GM23248 (cell line): ENCODE results near the gene EXOC6. TPM values are rescaled to one million over a fixed set of nuclear protein-coding genes. Genes with fewer than 3 reads are reported as not detected.

Experiments used
- DNase-seq: peaks from one replicate; pipeline ENCODE4 v3.0.0-alpha.2; 2015
- H2AFZ ChIP-seq: fragments of 200-600 bp; sonication (generic); 2 replicates; pipeline ENCODE4 v1.6.1; 2016; ENCODE audit warnings: antibody characterized with exemption
- H3F3A ChIP-seq: fragments of 200-600 bp; sonication (generic); 2 replicates; pipeline ENCODE4 v1.6.1; 2016; ENCODE audit warnings: mild to moderate bottlenecking, antibody characterized with exemption, mixed run types; ENCODE audit not compliant: insufficient read depth
- H3K27ac ChIP-seq: fragments of 200-600 bp; sonication (generic); 2 replicates; pipeline ENCODE4 v1.5.1; 2016; ENCODE audit warnings: mild to moderate bottlenecking
- H3K27me3 ChIP-seq: fragments of 200-600 bp; sonication (generic); replicated peaks from 2 replicates; pipeline ENCODE4 v1.6.1; 2016; ENCODE audit warnings: mild to moderate bottlenecking; ENCODE audit not compliant: insufficient read depth
- H3K36me3 ChIP-seq: fragments of 200-600 bp; sonication (generic); 2 replicates; pipeline ENCODE4 v1.6.1; 2016; ENCODE audit warnings: low read depth, mild to moderate bottlenecking
- H3K4me1 ChIP-seq: fragments of 200-600 bp; sonication (generic); 2 replicates; pipeline ENCODE4 v1.6.1; 2016; ENCODE audit warnings: mild to moderate bottlenecking; ENCODE audit not compliant: insufficient read depth
- H3K4me2 ChIP-seq: fragments of 200-600 bp; sonication (generic); one replicate; pipeline ENCODE4 v1.6.1; 2016; ENCODE audit warnings: mild to moderate bottlenecking; ENCODE audit not compliant: unreplicated experiment
- H3K4me3 ChIP-seq: fragments of 200-600 bp; sonication (generic); 2 replicates; pipeline ENCODE4 v1.5.1; 2016; ENCODE audit warnings: mild to moderate bottlenecking
- H3K79me2 ChIP-seq: fragments of 200-600 bp; sonication (generic); 2 replicates; pipeline ENCODE4 v1.6.1; 2016; ENCODE audit warnings: mild to moderate bottlenecking; ENCODE audit not compliant: insufficient read depth
- H3K9ac ChIP-seq: fragments of 200-600 bp; sonication (generic); 2 replicates; pipeline ENCODE4 v1.6.1; 2016; ENCODE audit warnings: mild to moderate bottlenecking
- H3K9me2 ChIP-seq: fragments of 200-600 bp; sonication (generic); 2 replicates; pipeline ENCODE4 v1.6.1; 2016; ENCODE audit warnings: mixed run types, mild to moderate bottlenecking, moderate library complexity; ENCODE audit not compliant: insufficient read depth
- H3K9me3 ChIP-seq: fragments of 200-600 bp; sonication (generic); one replicate; pipeline ENCODE4 v1.6.1; 2017; ENCODE audit warnings: low read depth
- H4K20me1 ChIP-seq: fragments of 200-600 bp; sonication (generic); 2 replicates; pipeline ENCODE4 v1.6.0; 2016; ENCODE audit not compliant: insufficient read depth
- EZH2 ChIP-seq: fragments of 200-600 bp; sonication (generic); IDR thresholded peaks from 2 replicates; pipeline ENCODE4 v1.6.1; 2018; ENCODE audit warnings: antibody characterized with exemption, mild to moderate bottlenecking; ENCODE audit not compliant: insufficient read depth, poor library complexity, severe bottlenecking
- EZH2phosphoT487 ChIP-seq: fragments of 200-600 bp; sonication (generic); IDR thresholded peaks from 2 replicates; pipeline ENCODE4 v1.6.1; 2018; ENCODE audit warnings: antibody characterized with exemption, moderate library complexity, mild to moderate bottlenecking, low read depth; ENCODE audit not compliant: insufficient read depth
- WGBS, 2 experiments: methylation state at CpG; one replicate each; pipeline ENCODE4 v1.1.6; 2015 to 2017; ENCODE audit warnings: low lambda C conversion rate in 2 of 2, low coverage in 1 of 2; ENCODE audit errors: missing lambda C conversion rate in 2 of 2; 5-methylcytosine and 5-hydroxymethylcytosine counted together
- in situ Hi-C: fragments of 300-500 bp; cut with MboI; formaldehyde crosslinking; loops from 2 replicates; pipeline ENCODE4 v1.15.0; 2020
- polyA plus RNA-seq: library from polyadenylated mRNA; unstranded; fragments of >200 nt; fragmentation: Nextera tagmentation; extraction: Ambion mirVana; gene quantifications from 2 replicates; pipeline ENCODE4 v1.2.1, GENCODE V29; 2016
- total RNA-seq: library from RNA; depleted of rRNA; stranded (reverse); fragments of >200 nt; shearing (Covaris generic); gene quantifications from 2 replicates; pipeline ENCODE4 v1.2.3, GENCODE V29; 2014

EXOC6 gene
- total and polyA plus RNA-seq, 2 experiments from 2014 or later, result 2.0 to 3.4 TPM

GRCh38 chr10:92989250-92989649, 140.9 kb downstream of the EXOC6 start:
- H4K20me1 ChIP-seq, result no peaks in the 10 kb centered on the region
- no peaks in the 10 kb centered on the region for H3K79me2 ChIP-seq
- TF ChIP-seq EZH2, result no peak
- no peak for TF ChIP-seq EZH2phosphoT487
- no peak overlapping the region for H3K4me3 ChIP-seq
- 98 to 100% methylated on average over 1 of the region's 1 CpG for whole genome bisulfite sequencing, 2 experiments
- no peak overlapping the region for H3K4me2 ChIP-seq
- H3K4me1 ChIP-seq, result no peaks in the 10 kb centered on the region
- no peaks in the 10 kb centered on the region for H3F3A ChIP-seq
- no peak overlapping the region for H3K9ac ChIP-seq
- no peak for DNase-seq
- H3K27ac ChIP-seq, result no peak overlapping the region
- H3K9me2 ChIP-seq, result no peaks in the 10 kb centered on the region
- H3K27me3 ChIP-seq, result no peaks in the 10 kb centered on the region
- no peaks in the 10 kb centered on the region for H3K36me3 ChIP-seq
- H2AFZ ChIP-seq, result no peak overlapping the region
- H3K9me3 ChIP-seq, result no peaks in the 10 kb centered on the region
- in situ Hi-C loops, result no loop called here

GRCh38 chr10:92990615-92991014, 142.3 kb downstream of the EXOC6 start:
- no peaks in the 10 kb centered on the region for H3K4me1 ChIP-seq
- TF ChIP-seq EZH2phosphoT487, result no peak
- TF ChIP-seq EZH2, result no peak
- no peak overlapping the region for H2AFZ ChIP-seq
- no peaks in the 10 kb centered on the region for H3K9me2 ChIP-seq
- no peaks in the 10 kb centered on the region for H3K79me2 ChIP-seq
- WGBS, 2 experiments, result 63 to 86% methylated on average over 1 of the region's 1 CpG
- no peaks in the 10 kb centered on the region for H3F3A ChIP-seq
- DNase-seq, result peak; percentile 35
- no peaks in the 10 kb centered on the region for H3K9me3 ChIP-seq
- H3K36me3 ChIP-seq, result no peaks in the 10 kb centered on the region
- H3K9ac ChIP-seq, result no peak overlapping the region
- no peak overlapping the region for H3K27ac ChIP-seq
- H3K4me3 ChIP-seq, result no peak overlapping the region
- in situ Hi-C loops, result no loop called here
- H3K27me3 ChIP-seq, result no peaks in the 10 kb centered on the region
- H4K20me1 ChIP-seq, result no peaks in the 10 kb centered on the region
- H3K4me2 ChIP-seq, result no peak overlapping the region

- no peaks in the 10 kb centered on the region for H4K20me1 ChIP-seq
- WGBS, 2 experiments, result 98% methylated on average over 2 of the region's 2 CpGs
- DNase-seq, result no peak
- H3K27ac ChIP-seq, result no peak overlapping the region
- in situ Hi-C loops, result no loop called here
- H3K27me3 ChIP-seq, result no peaks in the 10 kb centered on the region
- H3K4me1 ChIP-seq, result no peaks in the 10 kb centered on the region
- H3K36me3 ChIP-seq, result no peaks in the 10 kb centered on the region
- H3K9ac ChIP-seq, result no peak overlapping the region
- H3K79me2 ChIP-seq, result no peaks in the 10 kb centered on the region
- no peak overlapping the region for H3K4me3 ChIP-seq
- no peaks in the 10 kb centered on the region for H3F3A ChIP-seq
- no peaks in the 10 kb centered on the region for H3K9me2 ChIP-seq
- H3K4me2 ChIP-seq, result no peak overlapping the region
- no peak for TF ChIP-seq EZH2
- TF ChIP-seq EZH2phosphoT487, result no peak
- H2AFZ ChIP-seq, result no peak overlapping the region
- H3K9me3 ChIP-seq, result peaks cover 4% of the 10 kb centered on the region
Observed at GRCh38 chr10:92991513-92991912, 143.2 kb downstream of the EXOC6 start.

GRCh38 chr10:92993699-92994272, 145.5 kb downstream of the EXOC6 start:
- H3K4me1 ChIP-seq, result peaks cover 5% of the 10 kb centered on the region; the same call in 1 of the 2 replicates
- DNase-seq, result no peak
- no peak overlapping the region for H3K4me2 ChIP-seq
- TF ChIP-seq EZH2, result no peak
- no peak for TF ChIP-seq EZH2phosphoT487
- no peaks in the 10 kb centered on the region for H3K9me2 ChIP-seq
- no peak overlapping the region for H2AFZ ChIP-seq
- peaks cover 4% of the 10 kb centered on the region for H3K9me3 ChIP-seq
- WGBS, 2 experiments, result 65 to 75% methylated on average over 2 of the region's 2 CpGs
- H3K27me3 ChIP-seq, result no peaks in the 10 kb centered on the region
- H3K9ac ChIP-seq, result no peak overlapping the region
- in situ Hi-C loops, result no loop called here
- no peaks in the 10 kb centered on the region for H3K36me3 ChIP-seq
- no peak overlapping the region for H3K27ac ChIP-seq
- H3F3A ChIP-seq, result peaks cover 15% of the 10 kb centered on the region; the same call in 1 of the 2 replicates
- no peaks in the 10 kb centered on the region for H3K79me2 ChIP-seq
- H3K4me3 ChIP-seq, result no peak overlapping the region
- H4K20me1 ChIP-seq, result no peaks in the 10 kb centered on the region

GRCh38 chr10:92995509-92995908, 147.2 kb downstream of the EXOC6 start:
- H3K4me3 ChIP-seq, result no peak overlapping the region
- no peak for DNase-seq
- H3K9me2 ChIP-seq, result no peaks in the 10 kb centered on the region
- H3K4me2 ChIP-seq, result no peak overlapping the region
- in situ Hi-C loops, result no loop called here
- no peaks in the 10 kb centered on the region for H3K36me3 ChIP-seq
- H3K4me1 ChIP-seq, result peaks cover 5% of the 10 kb centered on the region; the same call in 1 of the 2 replicates
- H4K20me1 ChIP-seq, result no peaks in the 10 kb centered on the region
- no peaks in the 10 kb centered on the region for H3K27me3 ChIP-seq
- peaks cover 4% of the 10 kb centered on the region for H3K9me3 ChIP-seq
- WGBS, 2 experiments, result 81 to 90% methylated on average over 3 of the region's 3 CpGs
- H3F3A ChIP-seq, result peaks cover 15% of the 10 kb centered on the region; the same call in 1 of the 2 replicates
- H3K79me2 ChIP-seq, result no peaks in the 10 kb centered on the region
- no peak overlapping the region for H2AFZ ChIP-seq
- TF ChIP-seq EZH2phosphoT487, result no peak
- no peak for TF ChIP-seq EZH2
- H3K9ac ChIP-seq, result no peak overlapping the region
- H3K27ac ChIP-seq, result no peak overlapping the region
